CD4-positive, alpha-beta T cell treated with Interleukin-6 at 100 ng/mL for 8 hours (primary cell): ENCODE results near the gene LMCD1.

ENCODE experiments used
- DNase-seq: peaks from one replicate; pipeline ENCODE4 v3.0.0-alpha.2; 2020; ENCODE audit warnings: mixed read lengths, low spot score

LMCD1 gene

DNA sequence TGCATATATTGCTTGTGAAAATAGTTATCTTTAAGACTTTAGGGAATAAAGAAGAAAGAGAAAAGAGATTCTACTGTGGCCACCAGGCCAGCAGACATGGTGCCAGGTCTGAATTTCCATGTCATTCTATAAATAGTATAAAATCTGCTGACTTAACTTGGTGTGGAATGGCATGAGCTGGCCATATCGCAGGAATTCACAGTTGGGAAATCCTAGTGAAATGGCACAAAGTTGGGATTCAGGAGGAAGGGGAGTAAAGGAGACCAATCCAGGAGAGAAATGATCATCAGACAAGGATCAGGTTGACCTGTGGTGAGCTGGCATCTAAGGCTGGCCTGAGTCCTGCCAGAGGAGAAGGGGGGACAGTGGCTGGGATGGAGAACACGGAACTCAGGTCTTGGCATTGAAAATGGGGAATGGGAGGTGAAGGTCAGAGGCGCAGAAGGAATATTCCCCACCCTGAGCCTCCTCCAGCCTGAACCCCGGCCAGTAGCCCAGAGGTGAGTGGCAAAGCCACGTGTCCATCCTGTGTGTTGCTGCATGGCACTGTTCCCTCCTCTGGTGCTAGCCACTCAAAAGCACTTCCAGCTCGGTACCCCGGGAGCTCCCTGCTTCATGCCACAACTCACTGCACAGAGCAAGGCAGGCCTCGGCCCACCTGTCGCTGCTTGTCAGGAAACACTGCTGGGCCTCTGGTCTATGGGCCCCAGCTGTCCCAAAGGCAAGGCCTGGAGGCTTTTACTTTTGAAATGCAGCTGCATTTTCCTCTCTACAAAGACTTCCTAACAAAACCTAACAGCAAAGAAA is 91.6 kb downstream of the LMCD1 start:
- no peak for DNase-seq

DNA sequence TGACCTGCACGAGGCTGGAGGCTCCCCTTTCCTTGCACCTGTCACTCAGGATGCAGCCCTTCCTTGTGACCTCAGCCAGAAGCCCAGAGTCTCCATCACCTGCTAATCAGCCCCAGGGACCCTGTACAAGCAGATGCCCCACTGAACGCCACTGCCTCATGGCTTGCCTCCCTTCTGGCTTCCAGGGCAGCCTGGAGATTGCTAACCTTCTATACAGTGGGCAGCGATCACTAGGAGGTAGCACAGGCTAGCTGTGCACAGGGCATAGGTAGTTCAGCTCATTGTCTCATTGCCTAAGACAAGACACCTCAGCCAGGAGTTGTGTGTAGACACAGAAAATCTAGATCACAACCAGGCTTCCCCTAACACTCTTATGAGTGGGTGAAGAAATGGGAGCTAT is 93.6 kb downstream of the LMCD1 start:
- no peak for DNase-seq

DNA sequence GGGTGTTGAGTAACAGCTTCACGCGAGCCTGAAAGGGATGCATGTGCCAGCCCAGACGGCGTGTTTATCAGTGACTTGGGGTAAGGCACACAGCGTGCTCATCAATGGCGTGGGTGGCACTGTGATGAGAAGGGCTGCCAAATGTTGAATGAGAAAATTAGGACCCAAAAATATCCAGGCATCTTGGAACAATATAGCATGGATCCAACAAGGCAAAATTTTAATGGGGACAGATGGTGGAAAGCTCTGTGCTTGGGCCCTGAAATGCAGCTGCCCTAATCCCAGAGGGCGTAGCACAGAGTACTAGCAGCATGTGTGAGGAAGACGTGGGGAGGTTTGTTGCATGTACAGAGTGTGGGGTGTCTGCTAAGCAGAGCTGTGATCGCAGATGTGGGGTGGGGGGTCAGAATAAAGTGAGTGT is 94.1 kb downstream of the LMCD1 start:
- no peak for DNase-seq

DNA sequence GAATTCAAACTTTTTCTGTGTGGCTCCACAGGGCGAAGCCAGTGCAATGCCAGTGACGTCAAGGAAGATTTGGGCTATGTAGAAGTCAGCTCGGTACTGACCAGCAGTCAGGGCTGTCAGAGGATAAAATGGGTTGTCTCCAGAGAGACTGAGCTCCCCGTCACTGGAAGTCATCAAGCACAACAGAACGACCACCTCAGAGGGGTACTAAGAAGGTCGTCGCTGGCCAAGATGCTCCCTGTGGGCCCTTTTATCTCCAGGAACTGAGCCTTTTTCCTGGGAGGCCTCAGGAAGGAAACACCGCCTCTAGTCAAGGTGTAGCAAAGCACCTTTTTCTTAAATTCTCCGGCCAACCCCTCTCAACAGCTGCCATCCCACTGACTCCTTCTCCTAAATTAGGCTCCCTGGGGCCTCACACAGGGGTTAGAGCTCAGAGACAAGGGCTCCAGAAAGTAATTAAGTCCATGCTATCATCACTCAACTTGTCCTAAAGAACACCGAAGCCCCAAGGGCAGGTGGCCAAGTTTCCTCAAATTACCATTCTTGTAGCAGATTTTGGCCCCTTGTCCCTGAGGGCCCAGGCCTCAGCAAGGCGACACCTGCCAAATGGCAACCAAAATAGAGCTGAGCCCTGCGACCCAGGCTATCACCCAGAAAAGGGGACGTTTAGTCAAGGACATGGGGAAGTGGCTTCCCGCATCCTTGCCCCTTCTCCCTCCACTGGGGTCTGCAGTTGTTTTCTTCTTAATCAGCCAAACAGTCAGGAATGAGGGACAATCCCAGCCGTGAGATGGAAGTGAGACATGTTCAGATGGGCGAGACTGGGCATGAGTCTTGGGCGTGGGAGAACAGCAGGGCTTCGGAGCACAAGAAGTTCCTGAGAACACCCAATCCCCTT is 94.9 kb downstream of the LMCD1 start:
- no peak for DNase-seq

DNA sequence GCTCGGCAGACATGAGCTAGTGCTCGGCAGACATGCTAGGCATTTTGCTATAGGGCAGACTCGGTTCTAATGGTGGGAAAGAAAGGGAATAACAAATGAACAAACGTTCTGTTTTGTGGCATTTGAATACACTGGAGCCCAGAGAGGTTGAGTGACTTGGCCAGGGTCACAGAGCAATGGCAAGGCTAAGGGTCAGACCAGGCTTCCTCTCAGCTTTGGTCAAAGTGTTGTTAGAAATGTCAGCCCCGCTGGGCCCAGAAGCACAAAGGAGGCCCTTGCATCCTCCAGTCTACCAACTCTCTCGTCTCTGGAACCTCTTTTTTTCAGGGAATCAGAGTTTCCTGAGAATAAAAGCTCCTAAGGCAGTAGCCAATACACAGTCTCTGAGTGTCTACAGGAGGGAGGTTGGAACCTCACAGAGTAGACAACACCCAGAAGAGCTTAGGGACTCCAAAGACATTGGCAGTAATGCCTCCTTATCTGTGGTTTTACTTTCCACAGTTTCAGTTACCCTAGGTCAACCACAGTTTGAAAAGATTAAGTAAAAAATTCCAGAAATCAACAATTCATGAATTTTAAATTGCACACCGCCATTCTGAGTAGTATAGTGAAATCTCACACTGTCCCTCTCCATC is 95.7 kb downstream of the LMCD1 start:
- DNase-seq, result no peak

DNA sequence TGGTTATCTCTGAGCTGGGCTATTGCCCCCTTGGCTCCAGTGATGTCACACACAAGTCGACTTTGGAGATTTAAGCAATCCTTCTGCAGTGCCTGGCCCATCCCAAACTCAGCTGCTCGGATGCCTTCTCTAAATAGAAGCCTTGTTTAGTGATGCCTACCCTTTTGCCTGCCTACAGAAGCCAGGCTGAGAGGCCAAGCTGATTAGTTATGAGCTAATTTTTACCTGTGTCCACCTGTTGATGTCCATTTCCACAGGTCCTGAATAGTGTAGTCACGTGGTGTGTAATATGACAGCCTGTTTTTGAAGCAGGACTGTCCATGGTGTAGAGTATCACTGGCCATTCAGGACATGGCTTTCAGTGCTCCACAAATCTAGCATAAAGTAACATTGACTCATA is 97.5 kb downstream of the LMCD1 start:
- DNase-seq, result no peak

DNA sequence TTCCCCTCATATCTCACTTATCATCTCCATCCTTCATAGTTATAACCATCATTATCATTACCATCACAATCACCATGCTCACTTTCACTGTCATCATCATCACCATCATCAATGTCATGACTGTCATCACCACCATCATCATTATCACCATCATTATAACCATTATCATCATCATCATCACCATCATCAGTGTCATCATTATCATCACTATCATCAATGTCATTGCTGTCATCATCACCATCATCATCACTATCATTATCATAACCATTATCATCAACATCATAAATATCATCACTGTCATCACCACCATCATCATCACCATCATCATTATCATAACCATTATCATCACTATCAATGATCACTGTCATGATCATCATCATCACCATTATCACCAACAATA is 98.8 kb downstream of the LMCD1 start:
- no peak for DNase-seq

DNA sequence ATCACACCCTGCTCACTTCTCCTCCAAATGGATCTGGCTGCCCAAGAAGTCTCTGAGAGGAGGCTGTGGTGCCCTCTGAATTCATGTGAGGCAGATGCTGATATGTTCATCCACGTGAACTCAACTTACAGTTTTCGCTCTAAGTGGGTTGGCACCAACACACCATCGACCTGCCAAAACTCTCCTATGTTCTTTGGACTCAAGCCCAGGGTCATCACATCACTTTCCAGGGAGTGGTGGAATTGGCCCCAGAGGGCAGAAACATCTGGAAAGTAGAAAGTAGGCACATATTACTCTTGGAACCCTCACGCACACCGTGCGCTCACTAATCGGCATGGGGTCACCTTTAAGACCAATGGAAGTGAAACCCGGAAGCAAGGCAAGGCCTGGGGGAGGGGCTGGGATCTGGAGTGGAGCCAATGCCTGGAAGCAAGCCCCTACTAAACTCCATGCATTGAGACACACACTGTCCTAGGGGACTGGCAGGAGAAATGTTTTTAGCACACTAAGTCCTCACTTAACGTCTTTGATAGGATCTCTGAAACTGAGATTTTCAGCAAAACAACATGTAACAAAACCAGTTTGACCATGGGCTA is 101.6 kb downstream of the LMCD1 start:
- no peak for DNase-seq

DNA sequence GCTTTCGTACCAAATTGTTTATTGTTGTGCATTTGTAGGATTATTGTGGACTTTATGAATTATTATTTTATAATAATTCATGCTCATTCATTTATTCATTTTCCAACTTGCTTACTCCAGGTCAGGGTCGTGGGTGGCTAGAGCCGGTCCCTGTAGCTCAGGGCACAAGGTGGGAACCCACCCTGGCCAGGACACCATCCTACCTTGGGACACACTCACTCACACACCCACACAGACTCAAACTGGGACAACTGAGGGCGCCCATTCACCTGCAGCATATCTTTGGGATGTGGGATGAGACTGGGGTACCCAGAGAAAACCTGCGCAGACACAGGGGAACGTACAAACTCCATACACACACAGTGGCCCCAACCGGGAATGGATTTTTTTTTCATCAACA is 102.4 kb downstream of the LMCD1 start:
- no peak for DNase-seq

DNA sequence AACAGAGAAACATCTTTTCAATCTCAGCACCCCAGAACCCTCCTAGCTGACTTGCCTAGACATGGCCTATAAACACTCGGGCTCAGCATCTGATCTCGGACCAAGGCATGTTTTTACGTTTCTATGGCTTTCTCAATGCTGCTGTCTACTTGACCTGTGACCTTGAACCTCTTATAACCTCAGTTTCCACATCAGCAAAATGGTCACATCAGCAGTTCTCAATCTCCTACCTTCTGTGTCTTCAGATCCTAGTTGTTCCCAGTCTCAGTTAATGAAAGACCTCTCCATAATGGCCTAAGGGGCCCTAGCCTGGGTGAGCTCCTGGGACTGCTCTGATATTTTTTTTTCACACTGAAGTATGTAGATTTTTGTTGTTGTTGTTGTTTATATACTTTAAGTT is 103.4 kb downstream of the LMCD1 start:
- DNase-seq, result no peak

DNA sequence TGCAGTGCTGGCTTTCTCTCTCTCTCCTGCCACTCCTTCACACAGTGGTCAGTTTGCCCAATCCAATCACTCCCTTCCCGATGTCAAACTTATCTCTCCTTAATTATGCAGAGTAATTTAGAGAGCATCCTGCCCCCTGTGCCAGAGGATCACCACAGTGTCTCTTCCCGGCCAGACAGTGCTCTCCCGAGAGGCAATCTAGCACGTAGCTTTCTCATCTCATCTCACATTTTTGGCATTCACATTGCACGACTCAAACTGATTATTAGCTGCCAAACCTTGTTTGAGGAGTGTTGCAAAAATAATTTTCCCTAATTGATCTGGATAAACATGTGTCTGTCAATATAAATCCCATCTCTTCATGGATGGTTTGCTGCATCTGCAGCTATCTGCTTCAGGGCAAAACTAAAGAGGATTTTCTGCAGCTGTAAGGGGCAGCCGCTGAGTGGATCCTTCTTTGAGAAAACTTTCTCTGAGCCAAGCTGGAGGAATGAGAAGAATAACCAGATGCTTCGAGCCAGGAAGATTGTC is 105.1 kb downstream of the LMCD1 start:
- no peak for DNase-seq

DNA sequence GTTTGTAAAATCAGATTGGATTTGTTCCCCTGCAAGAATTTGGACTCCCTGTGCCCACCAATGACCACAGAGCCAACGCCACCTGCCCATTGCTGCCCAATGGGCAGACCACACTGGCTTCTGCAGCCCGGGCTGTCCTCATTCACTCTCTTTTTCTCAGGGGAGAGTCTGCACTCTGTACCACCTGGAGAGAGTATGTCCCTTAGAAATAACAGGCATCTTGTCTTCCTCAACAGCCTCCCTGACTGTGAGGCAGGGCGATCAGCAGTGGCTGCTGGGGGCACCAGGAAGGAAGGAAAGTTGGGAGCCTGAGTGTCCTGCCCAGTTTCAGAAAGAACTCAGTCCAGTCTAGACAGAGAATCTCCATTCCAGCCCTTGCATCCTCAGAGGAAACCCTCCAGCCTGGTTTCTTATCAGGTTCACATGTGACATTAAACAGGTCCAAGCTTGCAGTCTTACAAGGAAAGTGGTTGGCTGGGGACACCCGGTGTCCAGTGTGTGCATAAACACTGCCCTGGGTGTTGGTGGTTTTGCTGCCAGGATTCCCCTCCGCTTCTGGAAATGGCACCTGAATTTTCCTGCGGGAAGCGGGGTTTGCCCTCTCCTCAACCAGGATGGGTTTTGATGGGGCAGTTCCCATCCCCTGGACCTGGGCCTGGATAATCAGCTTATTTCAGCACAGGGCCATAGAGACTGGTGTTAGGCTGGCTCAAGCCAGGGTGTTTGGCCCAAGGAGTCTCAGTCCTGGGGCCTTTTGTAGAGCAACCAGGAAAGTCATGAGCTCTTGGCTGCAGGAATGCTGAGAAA is 105.8 kb downstream of the LMCD1 start:
- no peak for DNase-seq

DNA sequence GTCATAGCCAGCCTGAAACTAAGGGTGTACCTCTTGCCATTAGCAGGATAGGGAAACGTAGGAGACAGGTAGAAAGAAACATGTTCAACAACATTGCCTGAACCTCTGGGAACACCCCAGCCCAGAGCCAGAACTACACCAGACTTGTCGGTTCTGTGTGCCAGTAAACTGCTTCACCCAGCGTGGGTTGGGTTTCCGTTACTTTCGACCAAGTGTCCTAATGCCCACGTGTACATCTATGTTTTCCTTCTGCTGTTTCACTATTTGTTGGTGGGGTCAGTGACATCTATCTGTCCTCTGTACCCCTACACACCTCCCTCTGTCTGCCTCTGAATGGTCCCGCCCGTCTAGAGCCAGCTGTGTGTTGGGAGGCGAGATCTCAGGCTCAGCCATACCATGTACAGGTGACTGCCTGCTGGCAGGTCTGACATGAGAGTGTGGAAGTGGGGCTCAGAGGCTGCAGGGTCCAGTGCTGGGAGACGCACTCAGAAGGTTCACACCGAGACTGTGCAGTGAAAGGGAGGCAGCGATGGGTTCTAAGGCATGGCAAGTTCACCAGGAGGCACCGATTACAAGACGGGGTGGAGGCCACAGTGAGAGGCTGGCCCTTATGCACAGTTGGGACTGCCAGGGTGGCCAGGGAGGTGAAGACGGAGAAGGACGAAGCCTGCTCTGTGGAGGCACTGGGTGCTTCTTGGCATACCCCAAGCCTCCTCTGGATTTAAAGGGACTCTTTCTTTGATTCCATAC is 106.6 kb downstream of the LMCD1 start:
- no peak for DNase-seq

DNA sequence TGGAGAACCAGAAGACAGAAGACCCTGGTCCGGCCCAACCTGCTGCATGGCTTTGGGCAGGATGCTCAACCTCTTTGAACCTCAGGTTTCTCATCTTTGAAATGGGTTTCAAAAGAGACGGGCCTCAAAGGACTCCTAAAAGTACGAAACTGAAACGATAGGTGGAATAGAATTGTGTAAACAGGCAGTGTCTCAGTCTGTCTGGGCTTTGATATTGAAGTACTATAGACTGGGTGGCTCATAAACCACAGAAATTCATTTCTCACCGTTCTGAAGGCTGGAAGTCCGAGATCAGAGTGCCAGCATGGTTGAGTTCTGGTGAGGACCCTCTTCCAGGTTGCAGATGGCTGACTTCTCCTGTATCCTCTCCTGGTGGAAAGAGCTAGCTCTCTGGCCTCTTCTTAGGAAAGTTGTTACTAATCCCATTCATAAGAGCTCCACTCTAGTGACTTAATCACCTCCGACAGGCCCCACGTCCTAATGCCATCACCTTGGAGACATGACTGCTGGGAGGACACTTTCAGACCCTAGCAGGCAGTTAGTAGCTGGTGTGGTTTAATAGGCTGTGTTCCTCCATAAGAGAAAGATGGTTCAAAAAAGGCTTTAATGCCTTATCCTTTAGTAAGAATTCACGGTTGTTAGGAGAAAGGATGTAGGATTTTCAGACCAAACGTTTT is 107.3 kb downstream of the LMCD1 start:
- DNase-seq, result no peak

DNA sequence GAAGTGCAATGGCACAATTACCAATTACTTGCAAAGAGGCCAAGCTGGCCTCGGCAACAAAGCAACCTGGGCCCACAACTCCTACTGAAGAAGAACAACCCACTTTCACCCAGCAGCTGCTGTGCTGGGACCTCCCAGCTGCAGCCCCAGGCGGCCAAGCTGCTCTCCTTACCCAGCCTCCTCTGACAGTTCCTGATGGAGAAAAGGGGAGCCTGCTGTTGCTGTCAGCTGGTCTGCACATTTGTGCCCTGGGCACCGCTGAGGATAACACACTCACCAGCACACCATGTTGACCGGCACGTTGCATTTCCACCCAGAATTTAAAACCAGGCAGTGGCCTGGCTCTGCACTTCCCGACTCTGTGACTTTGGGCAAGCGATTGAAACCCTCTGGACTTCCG is 109.3 kb downstream of the LMCD1 start:
- DNase-seq, result no peak

DNA sequence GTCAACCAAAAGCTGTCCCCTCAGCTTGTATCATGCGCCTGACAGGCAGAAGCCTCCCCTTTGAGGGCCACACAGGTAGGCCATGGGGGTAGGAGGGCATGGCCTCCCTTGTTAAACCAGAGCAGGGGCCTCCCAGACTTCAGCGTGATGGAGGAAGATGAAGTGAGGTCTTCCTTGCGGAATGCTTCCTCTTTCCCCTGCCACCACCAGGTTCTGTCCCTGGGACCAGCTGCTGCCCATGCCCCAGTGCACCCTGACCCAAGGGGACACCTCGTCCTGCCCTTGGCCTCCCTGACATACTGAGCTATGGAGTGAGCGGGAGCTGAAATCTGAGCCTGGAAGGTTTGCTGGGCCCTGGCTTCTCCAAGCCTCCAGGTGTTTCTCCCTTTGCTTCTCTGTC is 116.3 kb downstream of the LMCD1 start:
- no peak for DNase-seq

DNA sequence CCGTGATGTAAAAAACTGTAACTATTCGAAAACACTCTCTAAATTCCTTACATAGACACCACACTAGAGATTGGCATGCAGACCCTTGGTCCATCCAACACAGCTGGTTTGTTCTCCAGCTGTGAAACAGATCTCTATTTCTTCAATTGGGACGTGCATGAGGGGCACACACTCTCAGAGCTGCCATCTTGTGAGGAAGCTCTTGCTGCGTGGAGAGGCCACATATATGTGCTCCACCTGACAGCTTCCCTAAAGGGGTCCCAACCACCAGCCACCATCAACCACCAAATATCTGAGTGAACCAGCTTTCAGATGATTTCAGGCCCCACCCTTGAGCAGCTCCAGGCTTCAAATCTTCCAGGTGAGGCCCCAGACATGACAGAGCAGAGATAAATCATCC is 117.3 kb downstream of the LMCD1 start:
- no peak for DNase-seq

DNA sequence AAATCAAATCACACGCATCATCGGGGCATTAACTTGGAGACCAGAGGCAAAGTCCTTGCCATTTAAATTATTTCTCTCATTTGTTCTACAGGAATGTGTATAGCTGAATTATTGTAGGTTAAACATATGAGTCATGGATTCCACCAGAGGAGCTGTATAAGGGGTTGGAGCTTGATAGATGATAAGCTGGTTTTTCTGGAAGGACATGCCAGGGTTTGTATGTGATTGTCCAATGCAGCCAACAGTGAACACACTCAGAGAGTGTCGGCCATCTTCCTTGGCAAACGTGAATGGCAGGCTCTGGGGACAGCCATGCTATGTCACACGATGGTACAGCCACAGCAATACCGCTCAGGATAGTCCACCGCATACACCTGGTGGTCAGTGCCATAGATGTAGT is 117.9 kb downstream of the LMCD1 start:
- no peak for DNase-seq

DNA sequence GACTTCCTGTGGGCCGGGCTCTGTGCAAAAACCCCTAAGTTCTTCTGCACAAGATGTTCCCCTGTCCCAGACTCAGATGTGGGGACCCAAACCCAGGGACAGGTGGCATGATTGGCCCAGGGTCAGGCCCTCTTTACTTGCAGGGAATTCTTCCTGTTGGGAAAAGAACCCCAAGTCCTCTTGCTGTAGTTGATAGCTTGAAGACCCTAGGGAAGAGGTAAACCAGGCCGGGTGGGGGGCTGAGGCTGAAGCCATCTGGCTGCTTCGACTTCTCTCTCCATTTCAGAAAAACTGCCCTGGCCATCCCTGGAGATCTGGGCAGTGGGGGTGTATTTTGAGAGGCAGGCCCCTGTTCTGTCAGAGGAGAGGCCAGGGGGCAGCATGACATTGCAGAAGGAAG is 119.5 kb downstream of the LMCD1 start:
- DNase-seq, result no peak

DNA sequence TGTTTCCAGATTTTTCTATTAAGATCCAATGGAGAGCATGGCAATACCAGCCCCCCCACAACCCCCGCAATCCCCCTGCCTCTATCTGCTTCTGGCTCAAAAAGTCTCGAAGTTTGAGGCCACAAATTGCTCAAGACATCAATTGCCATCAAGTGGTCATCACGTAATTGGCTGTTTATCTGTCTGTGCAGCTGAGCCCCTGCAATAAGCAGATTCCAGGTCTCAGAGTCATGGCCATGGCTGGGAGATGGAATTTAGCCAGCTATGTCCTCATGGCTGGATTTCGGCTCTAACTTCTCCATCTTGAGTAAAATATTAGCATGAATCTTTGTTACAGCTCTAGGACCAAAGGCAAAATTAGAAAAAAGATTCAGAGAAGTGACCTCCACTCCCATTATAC is 120.2 kb downstream of the LMCD1 start:
- DNase-seq, result no peak
